ENCODE measurements around the gene NHS. TPM values are rescaled to one million over a fixed set of nuclear protein-coding genes. Genes with fewer than 3 reads are reported as not detected.

Gene NHS
- total RNA-seq, 1 donor from 2014 or later: 27.8 TPM

- H3K4me1 Mint-ChIP-seq (ENCODE audit: unreplicated experiment): peaks cover 3% of the 10 kb centered on the region
- H3K9me3 Mint-ChIP-seq: no peaks in the 10 kb centered on the region
- H3K36me3 Mint-ChIP-seq: peaks cover 8% of the 10 kb centered on the region
- TF ChIP-seq CTCF (conservative IDR thresholded peaks at IDR 0.05): no peak
- H3K27ac Mint-ChIP-seq: no peak overlapping the region
- H3K4me3 Mint-ChIP-seq: no peak overlapping the region
- no peaks in the 10 kb centered on the region for H3K27me3 Mint-ChIP-seq
- DNase-seq (ENCODE audit: extremely low spot score, unreplicated experiment): no peak
Observed at GRCh38 chrX:17669458-17669857, 294.5 kb downstream of the NHS start.

- TF ChIP-seq CTCF (conservative IDR thresholded peaks at IDR 0.05): no peak
- Mint-ChIP-seq H3K27me3 (no peaks in the 10 kb centered on the region), H3K27ac (no peak overlapping the region), H3K4me3 (no peak overlapping the region), H3K4me1 (ENCODE audit: unreplicated experiment) (peaks cover 7% of the 10 kb centered on the region), H3K9me3 (no peaks in the 10 kb centered on the region), H3K36me3 (peaks cover 11% of the 10 kb centered on the region)
- DNase-seq (ENCODE audit: extremely low spot score, unreplicated experiment): no peak
Observed at GRCh38 chrX:17669891-17670290, 294.9 kb downstream of the NHS start.

GRCh38 chrX:17670874-17671273 is 295.9 kb downstream of the NHS start:
- Mint-ChIP-seq H3K4me1 (ENCODE audit: unreplicated experiment) (peaks cover 7% of the 10 kb centered on the region), H3K27ac (no peak overlapping the region), H3K36me3 (peaks cover 11% of the 10 kb centered on the region), H3K27me3 (no peaks in the 10 kb centered on the region), H3K9me3 (no peaks in the 10 kb centered on the region), H3K4me3 (no peak overlapping the region)
- TF ChIP-seq CTCF (conservative IDR thresholded peaks at IDR 0.05): no peak
- DNase-seq (ENCODE audit: extremely low spot score, unreplicated experiment): no peak

GRCh38 chrX:17674601-17675000 is 299.6 kb downstream of the NHS start:
- H3K27me3 Mint-ChIP-seq: no peaks in the 10 kb centered on the region
- no peak for DNase-seq (ENCODE audit: extremely low spot score, unreplicated experiment)
- no peak overlapping the region for H3K4me3 Mint-ChIP-seq
- no peak overlapping the region for H3K27ac Mint-ChIP-seq
- H3K36me3 Mint-ChIP-seq: peaks cover 3% of the 10 kb centered on the region
- H3K4me1 Mint-ChIP-seq (ENCODE audit: unreplicated experiment): peaks cover 12% of the 10 kb centered on the region
- H3K9me3 Mint-ChIP-seq: no peaks in the 10 kb centered on the region
- no peak for TF ChIP-seq CTCF (conservative IDR thresholded peaks at IDR 0.05)

GRCh38 chrX:17679261-17679660 is 304.3 kb downstream of the NHS start:
- no peak for TF ChIP-seq CTCF (conservative IDR thresholded peaks at IDR 0.05)
- peaks cover 26% of the 10 kb centered on the region for H3K4me1 Mint-ChIP-seq (ENCODE audit: unreplicated experiment)
- peaks cover 8% of the 10 kb centered on the region for H3K36me3 Mint-ChIP-seq
- no peak overlapping the region for H3K27ac Mint-ChIP-seq
- no peaks in the 10 kb centered on the region for H3K27me3 Mint-ChIP-seq
- H3K9me3 Mint-ChIP-seq: peaks cover 5% of the 10 kb centered on the region
- DNase-seq (ENCODE audit: extremely low spot score, unreplicated experiment): no peak
- no peak overlapping the region for H3K4me3 Mint-ChIP-seq

GRCh38 chrX:17679820-17680219 is 304.8 kb downstream of the NHS start:
- no peak for DNase-seq (ENCODE audit: extremely low spot score, unreplicated experiment)
- Mint-ChIP-seq H3K36me3 (peaks cover 4% of the 10 kb centered on the region), H3K4me1 (ENCODE audit: unreplicated experiment) (peaks cover 20% of the 10 kb centered on the region), H3K9me3 (peaks cover 5% of the 10 kb centered on the region), H3K27ac (no peak overlapping the region), H3K27me3 (no peaks in the 10 kb centered on the region), H3K4me3 (no peak overlapping the region)
- no peak for TF ChIP-seq CTCF (conservative IDR thresholded peaks at IDR 0.05)

Measured in type B pancreatic cell (in vitro differentiated cells).